ENCODE data around the gene ADNP. TPM values are rescaled to one million over a fixed set of nuclear protein-coding genes. Genes with fewer than 3 reads are reported as not detected.
A peak's percentile ranks its signal among the peaks of the same experiment; 100 is the strongest.

Gene ADNP
- total RNA-seq, 2 donors from 2014 or later = 31.8 to 34.5 TPM

- intact Hi-C loops (cut with DNase I) = loop anchor here in 1 of 2 donors (10.0 kb wide), 1 partner anchor 121 kb away; the partner anchor contains the start of gene BCAS4
- DNase-seq = no peak
- ATAC-seq = peak in 1 of 2 donors; percentile 41
Measured at GRCh38 chr20:50915424-50915823, 15.8 kb downstream of the ADNP start.

- intact Hi-C loops (cut with DNase I) = loop anchor here in 1 of 2 donors (10.0 kb wide), 1 partner anchor 119 kb away; the partner anchor contains the start of gene BCAS4
- ATAC-seq = peak; percentile 53 to 78
- DNase-seq = no peak
Measured at GRCh38 chr20:50913690-50914375, 17.4 kb downstream of the ADNP start.

- ATAC-seq (no peak), DNase-seq (no peak)
- intact Hi-C loops (cut with DNase I) = loop anchor here in 1 of 2 donors (10.0 kb wide), 1 partner anchor 117 kb away; the partner anchor contains the start of gene BCAS4
Measured at GRCh38 chr20:50911716-50912115, 19.5 kb downstream of the ADNP start.

GRCh38 chr20:50911030-50911429 is 20.2 kb downstream of the ADNP start:
- ATAC-seq (no peak), DNase-seq (no peak)
- intact Hi-C loops (cut with DNase I) = loop anchor here in 1 of 2 donors (10.0 kb wide), 1 partner anchor 116 kb away; the partner anchor contains the start of gene BCAS4

- ATAC-seq (no peak), DNase-seq (no peak)
- intact Hi-C loops (cut with DNase I) = no loop called here
Measured at GRCh38 chr20:50909413-50909812, 21.8 kb downstream of the ADNP start.

- intact Hi-C loops (cut with DNase I) = no loop called here
- ATAC-seq = peak in 1 of 2 donors; percentile 24
Measured at GRCh38 chr20:50904067-50904570, 27.1 kb downstream of the ADNP start.

GRCh38 chr20:50903353-50904051 is 27.7 kb downstream of the ADNP start:
- ATAC-seq (no peak), DNase-seq (no peak)
- intact Hi-C loops (cut with DNase I) = no loop called here

More at GRCh38 chr20:50904067-50904570, 27.1 kb downstream of the ADNP start:
- DNase-seq = no peak

GRCh38 chr20:50901301-50901700 is 29.9 kb downstream of the ADNP start:
- no peak for DNase-seq
- no peak for ATAC-seq
- intact Hi-C loops (cut with DNase I) = no loop called here

GRCh38 chr20:50900261-50900660 is 31.0 kb downstream of the ADNP start:
- DNase-seq = no peak
- ATAC-seq = no peak
- intact Hi-C loops (cut with DNase I) = no loop called here

- intact Hi-C loops (cut with DNase I) = no loop called here
- ATAC-seq (no peak), DNase-seq (no peak)
Measured at GRCh38 chr20:50898475-50898874, 32.8 kb downstream of the ADNP start.

- no peak for DNase-seq
- intact Hi-C loops (cut with DNase I) = no loop called here
- no peak for ATAC-seq
Measured at GRCh38 chr20:50895111-50895830, 36.0 kb downstream of the ADNP start.

GRCh38 chr20:50893620-50894019 is 37.6 kb downstream of the ADNP start:
- DNase-seq (no peak), ATAC-seq (no peak)
- intact Hi-C loops (cut with DNase I) = no loop called here

- intact Hi-C loops (cut with DNase I) = no loop called here
- ATAC-seq (no peak), DNase-seq (no peak)
Measured at GRCh38 chr20:50892394-50892793, 38.8 kb downstream of the ADNP start.

- DNase-seq = no peak
- peak in 1 of 2 donors; percentile 59 for ATAC-seq
- intact Hi-C loops (cut with DNase I) = no loop called here
Measured at GRCh38 chr20:50891138-50891537, 40.1 kb downstream of the ADNP start.

GRCh38 chr20:50887576-50887975 is 43.7 kb downstream of the ADNP start:
- intact Hi-C loops (cut with DNase I) = no loop called here
- no peak for ATAC-seq
- no peak for DNase-seq

- intact Hi-C loops (cut with DNase I) = no loop called here
- peak in 1 of 2 donors; percentile 19 for ATAC-seq
- DNase-seq = no peak
Measured at GRCh38 chr20:50886184-50886790, 45.0 kb downstream of the ADNP start.

GRCh38 chr20:50885781-50886180 is 45.5 kb downstream of the ADNP start:
- no peak for DNase-seq
- intact Hi-C loops (cut with DNase I) = no loop called here
- no peak for ATAC-seq

GRCh38 chr20:50885068-50885467 is 46.2 kb downstream of the ADNP start:
- no peak for ATAC-seq
- DNase-seq = no peak
- intact Hi-C loops (cut with DNase I) = no loop called here

- intact Hi-C loops (cut with DNase I) = no loop called here
- DNase-seq (no peak), ATAC-seq (no peak)
Measured at GRCh38 chr20:50883856-50884255, 47.4 kb downstream of the ADNP start.
